Kidney capillary endothelial cell (primary cell): ENCODE data around the gene GRM7.

ENCODE experiments used
- DNase-seq: peaks from one replicate; pipeline ENCODE4 v3.0.0-alpha.2; 2018; ENCODE audit warnings: low spot score

The GRM7 gene

DNA sequence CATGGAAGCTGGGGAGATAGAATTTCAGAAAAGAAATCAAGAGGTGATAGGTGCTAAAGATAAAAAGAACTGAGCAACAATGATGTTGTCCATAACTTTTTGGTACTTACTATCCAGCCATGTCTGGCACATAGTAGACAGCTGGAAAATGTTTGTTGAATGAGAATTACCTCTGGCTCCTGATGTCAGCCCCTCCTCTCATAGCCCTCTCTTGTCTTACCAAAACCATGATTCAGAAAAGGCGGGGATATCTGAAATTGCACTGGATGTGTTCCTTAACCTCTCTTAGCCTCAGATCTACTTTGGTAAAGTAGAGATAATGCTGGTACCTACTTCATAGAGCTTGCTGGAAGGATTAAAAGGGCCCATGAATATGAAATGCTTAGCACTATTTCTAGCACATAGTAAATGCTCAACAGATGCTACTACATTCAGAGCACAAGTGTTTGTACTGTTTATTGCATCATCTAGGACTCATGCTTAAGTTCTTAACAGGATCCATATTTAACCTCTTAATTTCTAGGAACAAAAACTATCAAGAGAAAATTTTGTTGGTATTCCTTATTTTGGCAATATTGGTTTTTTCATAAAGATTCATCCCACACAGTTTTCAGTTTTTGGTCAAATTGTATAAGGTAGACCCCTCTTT, 859.9 kb downstream of the GRM7 start:
- no peak for DNase-seq

DNA sequence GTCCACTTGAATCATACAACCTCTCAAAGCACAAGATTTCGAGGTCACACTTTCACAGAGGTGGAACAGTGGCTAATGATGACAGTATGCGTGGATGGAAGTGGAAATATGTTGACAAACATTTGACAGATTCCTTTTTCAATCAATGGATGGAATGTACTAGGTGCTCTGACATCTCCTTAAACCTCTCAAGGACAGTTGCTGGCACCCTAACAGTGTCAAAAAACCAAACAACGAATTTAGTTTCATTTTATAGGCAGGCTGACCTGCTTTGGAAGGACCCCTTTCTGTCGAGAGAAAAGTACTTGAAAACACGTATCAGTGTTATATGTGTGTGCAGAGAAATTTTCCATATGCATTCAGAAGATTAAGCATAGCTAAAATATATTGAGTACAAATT, 861.0 kb downstream of the GRM7 start:
- DNase-seq: no peak

GRCh38 chr3:7728566-7729519, 867.9 kb downstream of the GRM7 start:
- DNase-seq: no peak

- DNase-seq: peak; percentile 12
These were observed 873.0 kb downstream of the GRM7 start for GRCh38 chr3:7733933-7734332.

- DNase-seq: no peak
These were observed 873.5 kb downstream of the GRM7 start for GRCh38 chr3:7734456-7734855.

DNA sequence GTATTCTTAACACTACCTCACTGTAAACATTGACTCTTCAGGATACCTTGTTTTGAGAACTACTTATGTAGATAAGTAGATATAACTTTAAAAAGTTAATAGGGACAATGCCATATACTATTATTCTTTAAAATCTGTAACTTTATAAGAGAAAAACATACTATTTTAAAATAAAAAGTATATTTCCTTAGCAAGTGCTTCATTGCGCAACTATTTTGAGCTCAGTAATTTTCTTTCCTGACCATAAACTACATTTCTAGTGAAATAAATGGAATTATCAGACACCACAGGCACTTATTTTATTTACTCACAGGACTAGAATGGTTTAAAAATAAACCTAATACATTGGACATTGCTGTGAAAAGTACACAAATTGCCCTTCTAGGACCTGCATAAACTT, 876.3 kb downstream of the GRM7 start:
- no peak for DNase-seq

- DNase-seq: no peak
These were observed 878.8 kb downstream of the GRM7 start for GRCh38 chr3:7739754-7740153.

DNA sequence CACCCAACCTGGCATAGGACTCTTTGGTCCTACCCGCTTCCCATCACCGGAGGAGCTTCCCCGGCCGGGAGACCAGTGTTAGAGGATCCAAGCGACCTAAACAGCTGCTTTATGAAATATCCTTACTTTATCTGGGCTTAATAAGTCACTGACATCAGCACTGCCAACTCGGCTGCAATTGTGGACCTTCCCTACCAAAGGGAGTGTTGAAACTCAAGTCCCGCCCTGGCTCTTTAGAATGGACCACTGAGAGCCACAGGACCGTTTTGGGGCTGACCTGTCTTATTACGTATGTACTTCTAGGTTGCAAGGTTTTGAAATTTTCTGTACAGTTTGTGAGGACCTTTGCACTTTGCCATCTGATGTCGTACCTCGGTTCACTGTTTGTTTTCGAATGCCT, 879.5 kb downstream of the GRM7 start:
- DNase-seq: no peak

GRCh38 chr3:7744850-7745249, 883.9 kb downstream of the GRM7 start:
- no peak for DNase-seq

DNA sequence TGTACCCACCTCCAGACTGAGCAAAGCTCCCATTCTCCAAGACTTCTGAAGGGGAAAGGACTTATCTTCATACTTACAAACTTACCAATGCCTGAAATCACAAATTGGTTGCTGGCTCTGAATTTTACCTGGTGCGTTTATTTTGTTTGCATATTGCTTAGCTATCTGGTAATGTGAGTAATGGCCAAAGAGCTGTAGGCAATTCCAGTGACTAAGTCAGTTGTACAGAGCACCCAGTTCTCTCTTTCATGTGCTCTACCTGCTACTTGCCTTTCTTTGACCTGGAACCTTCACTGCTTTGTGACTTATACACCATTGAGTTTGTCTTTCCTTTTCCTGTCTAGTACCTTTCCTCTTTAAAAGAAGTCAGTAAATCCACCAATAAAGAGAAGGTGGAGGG, 884.8 kb downstream of the GRM7 start:
- no peak for DNase-seq

GRCh38 chr3:7749931-7750695, 889.2 kb downstream of the GRM7 start:
- DNase-seq: no peak

DNA sequence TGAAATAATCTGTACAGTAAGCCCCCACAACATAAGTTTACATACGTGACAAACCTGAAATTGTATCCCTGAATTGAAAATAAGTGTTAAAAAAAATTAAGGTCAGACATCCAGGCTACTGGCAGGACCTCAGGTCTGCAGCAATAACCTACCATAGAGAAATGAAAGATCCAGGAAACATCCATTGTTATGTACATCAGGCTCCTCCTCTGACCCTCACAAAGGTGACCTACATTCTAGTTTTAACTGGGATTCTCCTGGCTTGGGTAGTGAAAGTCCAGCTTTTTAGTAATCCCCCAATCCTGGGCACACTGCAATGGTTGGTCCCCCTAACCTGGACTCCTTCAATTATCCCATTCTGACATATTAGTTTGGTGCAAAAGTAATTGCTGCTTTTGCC, 891.1 kb downstream of the GRM7 start:
- DNase-seq: no peak

DNA sequence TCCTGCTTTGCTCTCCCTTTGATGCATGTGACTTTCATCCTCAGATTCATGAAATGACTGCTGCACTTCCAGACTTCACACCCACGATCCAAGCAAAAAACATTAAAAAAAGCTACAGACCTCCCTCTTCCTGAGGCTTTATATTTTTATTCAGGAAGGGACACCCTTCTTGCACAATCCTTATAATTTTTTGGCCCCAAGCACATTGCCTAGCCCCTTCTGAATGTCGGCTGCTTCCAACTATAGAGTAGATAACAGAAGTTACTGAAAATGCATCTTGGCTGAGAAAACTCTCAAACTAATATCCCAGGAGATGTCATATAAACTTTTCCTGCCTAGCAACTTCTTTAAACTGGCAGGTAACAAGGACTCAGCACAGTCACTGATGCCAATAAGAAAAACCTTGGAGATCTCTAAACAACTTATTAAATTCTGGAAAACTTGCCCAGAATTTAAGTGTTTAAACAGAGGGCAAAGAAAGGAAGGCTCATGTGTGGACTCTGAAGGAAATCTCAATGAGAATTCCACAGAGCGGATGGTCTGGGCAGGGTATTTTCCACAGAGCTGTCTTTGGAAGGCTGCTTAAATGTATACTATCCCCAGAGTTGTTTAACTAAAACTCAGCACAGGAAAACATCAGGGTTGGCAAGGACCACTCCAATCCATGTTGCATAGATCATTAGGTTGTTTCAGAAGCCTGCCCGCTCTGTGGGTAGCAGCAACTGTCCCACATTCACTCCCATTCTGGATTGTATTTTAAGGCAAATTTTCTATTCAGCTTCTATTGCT, 893.9 kb downstream of the GRM7 start:
- DNase-seq: no peak

DNA sequence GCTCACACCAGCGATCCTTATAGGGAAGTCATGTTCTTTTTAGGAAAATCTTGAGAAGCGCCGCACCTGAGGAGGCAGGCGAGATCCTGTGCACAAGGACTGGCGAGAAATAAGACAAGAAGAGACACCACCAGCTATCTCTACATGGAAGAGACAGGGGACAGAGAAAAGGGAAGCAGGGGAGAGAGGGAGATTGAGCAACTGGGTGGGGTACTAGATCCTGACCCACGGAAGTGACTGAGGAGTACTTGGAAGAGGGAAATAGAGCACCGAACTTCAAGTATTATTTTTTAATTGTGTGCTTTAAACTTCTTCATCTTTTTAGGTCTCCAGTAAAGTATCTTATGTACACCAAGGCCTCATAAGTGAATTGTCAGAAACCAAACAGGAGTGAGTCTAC, 898.7 kb downstream of the GRM7 start:
- DNase-seq: no peak

DNA sequence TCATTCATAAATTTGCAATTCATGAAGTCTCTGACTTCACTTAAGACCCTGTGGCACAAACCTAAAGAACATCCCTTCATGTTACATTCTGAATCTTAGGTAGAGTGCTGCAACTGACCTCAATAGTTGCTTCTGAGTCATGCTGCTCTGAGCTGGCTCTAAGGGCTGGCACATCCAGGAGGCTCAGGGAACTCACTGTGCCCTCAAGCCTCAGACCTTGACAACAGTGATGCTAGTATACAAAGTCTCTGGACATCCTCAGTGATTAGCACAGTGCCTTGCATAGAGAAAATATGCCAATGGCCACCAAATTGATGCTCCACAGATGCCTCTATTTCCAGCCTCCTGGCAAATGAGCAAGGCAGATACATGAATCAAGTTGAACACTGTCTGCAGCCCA, 899.8 kb downstream of the GRM7 start:
- no peak for DNase-seq

GRCh38 chr3:7764115-7764514, 903.2 kb downstream of the GRM7 start:
- no peak for DNase-seq

DNA sequence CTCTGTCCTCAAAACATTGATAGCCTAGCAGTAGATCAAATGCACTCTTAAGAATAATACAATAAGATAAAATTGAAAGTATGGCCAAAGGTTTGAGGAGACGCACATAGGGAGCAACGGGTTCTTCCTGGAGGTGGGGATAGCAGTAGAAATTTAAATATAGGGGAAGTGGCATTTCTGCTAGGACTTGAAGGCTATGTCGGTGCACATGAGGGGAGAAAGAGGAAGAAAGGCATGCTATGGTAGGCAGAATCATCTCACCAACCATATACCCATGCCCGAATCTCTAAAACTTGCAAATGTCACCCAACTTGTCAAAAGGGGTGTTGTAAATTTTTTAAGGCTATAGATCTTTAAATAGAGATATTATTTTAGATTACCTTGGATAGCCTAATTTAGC, 905.6 kb downstream of the GRM7 start:
- no peak for DNase-seq

GRCh38 chr3:7779331-7779730, 918.4 kb downstream of the GRM7 start:
- no peak for DNase-seq

DNA sequence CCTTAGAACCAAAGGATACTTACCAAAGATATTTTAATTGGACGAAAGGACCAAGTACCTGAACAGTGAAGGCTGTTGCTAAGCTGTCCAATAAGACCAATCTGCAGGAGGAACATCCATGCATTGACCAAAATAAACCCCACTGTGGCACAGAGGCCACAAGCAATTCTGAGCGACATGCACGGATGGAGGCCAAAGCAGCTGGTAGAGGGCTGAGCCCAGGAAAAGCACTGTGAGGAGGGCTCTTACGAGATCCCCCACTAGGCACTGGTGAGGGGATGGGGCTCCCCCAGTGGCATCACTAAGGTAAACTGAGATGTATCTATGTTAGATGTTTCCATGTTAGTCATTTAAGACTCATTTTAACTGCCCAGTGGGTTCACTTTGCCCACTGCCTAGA, 920.5 kb downstream of the GRM7 start:
- no peak for DNase-seq

DNA sequence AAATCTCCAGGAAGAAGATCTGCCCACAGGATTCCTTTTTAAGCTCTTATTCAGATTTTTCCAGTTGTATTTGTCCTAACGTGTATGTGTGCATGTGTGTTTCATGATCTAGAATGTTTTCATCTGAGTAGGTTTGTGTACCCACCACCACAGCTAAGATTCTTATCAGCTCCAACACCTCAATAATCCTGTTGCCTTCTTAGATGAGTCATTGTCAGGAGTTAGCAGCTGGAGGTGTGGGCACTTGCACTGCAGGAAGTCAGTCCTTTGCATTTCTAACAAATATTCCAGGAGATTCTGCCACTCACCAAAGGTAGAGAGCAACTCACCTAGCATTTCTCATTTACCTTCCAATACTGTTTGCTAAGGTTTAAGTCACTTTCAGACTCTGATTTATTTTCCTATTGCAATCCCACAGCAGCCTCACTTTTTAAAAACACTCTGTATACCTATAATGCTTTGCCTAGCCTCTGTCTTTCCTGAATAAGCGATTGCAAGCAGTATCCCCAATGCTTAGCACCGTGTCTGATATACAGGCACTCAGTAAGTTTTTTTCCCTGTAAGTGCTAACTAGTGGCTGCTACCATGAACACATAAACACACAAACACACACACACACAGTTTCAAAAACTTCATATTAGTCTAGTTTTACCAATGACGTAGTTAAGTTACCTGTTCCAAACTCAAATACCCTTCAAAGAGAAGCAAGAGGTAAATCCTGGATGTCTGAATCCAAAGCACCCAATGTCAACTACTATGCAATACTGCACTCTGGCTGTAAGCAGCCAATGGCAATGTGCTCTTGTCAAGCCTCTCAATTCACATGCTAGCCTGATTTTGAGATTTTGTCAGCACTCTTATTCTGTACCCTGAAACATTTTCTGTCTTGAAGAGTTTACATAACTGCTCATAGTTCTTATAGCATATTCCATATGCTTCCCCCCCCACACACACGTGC, 927.2 kb downstream of the GRM7 start:
- DNase-seq: no peak

GRCh38 chr3:7788881-7789280, 928.0 kb downstream of the GRM7 start:
- DNase-seq: no peak
